H4 (cell line): Measurements from ENCODE around the gene KCNJ10. TPM values are rescaled to one million over a fixed set of nuclear protein-coding genes. Genes with fewer than 3 reads are reported as not detected.
A peak's percentile ranks its signal among the peaks of the same experiment; 100 is the strongest.

Experiments
- DNase-seq: peaks from one replicate; pipeline ENCODE4 v3.0.0-alpha.2; 2015; ENCODE audit warnings: low spot score
- total RNA-seq: library from RNA; depleted of rRNA; stranded (reverse); fragments of >200 nt; shearing (Covaris generic); gene quantifications from 2 replicates; pipeline ENCODE4 v1.2.3, GENCODE V29; 2014

The KCNJ10 gene
- total RNA-seq, 1 experiment from 2014 or later: not detected

GRCh38 chr1:160099716-160100375 lies 29.9 kb upstream of the KCNJ10 start:
- no peak for DNase-seq

- peak; percentile 69 for DNase-seq
Observed at GRCh38 chr1:160098852-160099561, 29.0 kb upstream of the KCNJ10 start.

- DNase-seq: peak; percentile 57
Observed at GRCh38 chr1:160097911-160098851, 28.2 kb upstream of the KCNJ10 start, which contains the start of gene IGSF8. TSS of gene IGSF8 (minus strand) at chr1:160098619. CDS start at chr1:160098472, 147 bp downstream.

GRCh38 chr1:160097151-160097910 lies 27.4 kb upstream of the KCNJ10 start:
- DNase-seq: no peak

- DNase-seq: no peak
Observed at GRCh38 chr1:160096274-160097116, 26.5 kb upstream of the KCNJ10 start.

- no peak for DNase-seq
Observed at GRCh38 chr1:160095382-160096105, 25.6 kb upstream of the KCNJ10 start.

GRCh38 chr1:160094806-160095205 lies 24.8 kb upstream of the KCNJ10 start:
- no peak for DNase-seq

GRCh38 chr1:160094291-160094625 lies 24.3 kb upstream of the KCNJ10 start:
- no peak for DNase-seq

- no peak for DNase-seq
Observed at GRCh38 chr1:160093624-160094290, 23.8 kb upstream of the KCNJ10 start.

- DNase-seq: no peak
Observed at GRCh38 chr1:160093069-160093395, 23.1 kb upstream of the KCNJ10 start.

GRCh38 chr1:160092366-160093068 lies 22.6 kb upstream of the KCNJ10 start:
- DNase-seq: no peak

GRCh38 chr1:160091666-160092223 lies 21.8 kb upstream of the KCNJ10 start:
- no peak for DNase-seq

GRCh38 chr1:160090760-160091159 lies 20.8 kb upstream of the KCNJ10 start:
- DNase-seq: no peak

GRCh38 chr1:160089883-160090282 lies 19.9 kb upstream of the KCNJ10 start:
- DNase-seq: no peak

- DNase-seq: no peak
Observed at GRCh38 chr1:160087118-160087662, 17.2 kb upstream of the KCNJ10 start.

GRCh38 chr1:160086456-160086892 lies 16.5 kb upstream of the KCNJ10 start:
- DNase-seq: no peak

GRCh38 chr1:160085686-160086455 lies 15.9 kb upstream of the KCNJ10 start:
- DNase-seq: peak; percentile 42
